Left lung (tissue), 10 donors: ENCODE data around the gene UBC. TPM values are rescaled to one million over a fixed set of nuclear protein-coding genes. Genes with fewer than 3 reads are reported as not detected.

Experiments used
- ATAC-seq: fragments of 200-7000 bp; cut with Tn5 transposase; one replicate; pipeline ENCODE4 v1.9.1; 2020; ENCODE audit warnings: moderate library complexity
- DNase-seq, 4 donors: peaks; one replicate each; pipeline ENCODE4 v3.0.0-alpha.2; 2013 to 2020
- H3K27ac ChIP-seq, 2 donors: fragments of 200-600 bp; sonication (generic) in 1 of 2; one replicate each; pipeline versions ENCODE4 v1.5.0 to v1.8.0; 2020 to 2021
- H3K27me3 ChIP-seq, 2 donors: fragments of 200-600 bp; sonication (generic) in 1 of 2; one replicate each; pipeline versions ENCODE4 v1.5.0 to v1.8.0; 2020 to 2021
- H3K36me3 ChIP-seq, 2 donors: fragments of 200-600 bp; sonication (generic) in 1 of 2; one replicate each; pipeline versions ENCODE4 v1.5.0 to v1.8.0; 2020 to 2021
- H3K4me1 ChIP-seq, 2 donors: fragments of 200-600 bp; one replicate each; pipeline ENCODE4 v1.8.0; 2021
- H3K4me3 ChIP-seq, 2 donors: fragments of 200-600 bp; sonication (generic) in 1 of 2; one replicate each; pipeline versions ENCODE4 v1.5.0 to v1.8.0; 2020 to 2021; ENCODE audit warnings: mild to moderate bottlenecking in 1 of 2
- H3K9me3 ChIP-seq, 2 donors: fragments of 200-600 bp; sonication (generic) in 1 of 2; one replicate each; pipeline versions ENCODE4 v1.5.0 to v1.8.0; 2020 to 2021
- intact Hi-C, 2 donors: fragments of 100-400 bp; cut with DNase I; formaldehyde crosslinking; loops; one replicate each; pipeline versions ENCODE4 v1.11.2 to v1.14.2; 2022
- polyA plus RNA-seq, 6 donors: library from polyadenylated mRNA; unstranded; fragments of 120-200 nt; gene quantifications; one replicate each; pipeline ENCODE4 v1.2.1, GENCODE V29; 2013; ENCODE audit not compliant: insufficient read length in 6 of 6
- total RNA-seq, 2 donors: library from RNA; stranded (reverse); fragmentation: NEBNext Ultra II Directional; extraction: Animal tissue kit (Norgen Biotek cat#: 25700); gene quantifications; one replicate each; pipeline ENCODE4 v1.2.1, GENCODE V29; 2021
- TF ChIP-seq, protein P1 (sequence below), 2 donors: fragments of 200-600 bp; sonication (generic) in 1 of 2; IDR thresholded peaks; one replicate each; pipeline versions ENCODE4 v1.5.0 to v1.8.0; 2021; ENCODE audit warnings: antibody characterized with exemption in 2 of 2
- donor health status: DM: no; HTN: yes; CAD: no.
- donor health status: DM: no; HTN: no; CAD: no.

UBC gene
- total and polyA plus RNA-seq, 8 donors, result 701 to 1,167 (median 908) TPM

DNA sequence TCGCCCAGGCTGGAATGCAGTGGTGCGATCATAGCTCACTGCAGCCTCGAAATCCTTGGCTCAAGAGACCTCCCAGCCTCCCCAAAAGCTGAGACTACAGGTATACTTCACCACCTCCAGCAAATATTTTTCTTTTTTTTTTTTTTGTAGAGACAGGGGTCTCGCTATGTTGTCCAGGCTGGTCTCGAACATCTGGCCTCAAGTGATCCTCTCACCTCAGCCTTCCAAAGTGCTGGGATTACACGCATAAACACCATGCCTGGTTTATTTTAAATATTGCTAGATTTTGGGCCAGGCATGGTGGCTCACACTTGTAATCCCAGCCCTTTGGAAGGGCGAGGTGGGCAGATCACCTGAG is 26.7 kb upstream of the UBC start:
- ATAC-seq, result no peak
- Histone ChIP-seq H3K9me3 (no peaks in the 10 kb centered on the region), H3K4me3 (peak overlapping the region in 1 of 2 donors; percentile 39), H3K36me3 (peaks cover 0 to 5% of the 10 kb centered on the region in 2 donors), H3K27ac (peak overlapping the region; percentile 91 to 93), H3K27me3 (no peaks in the 10 kb centered on the region), H3K4me1 (peaks cover 0 to 44% of the 10 kb centered on the region in 2 donors)
- intact Hi-C loops, result no loop called here
- no peak for DNase-seq
- TF ChIP-seq, protein P1, sequence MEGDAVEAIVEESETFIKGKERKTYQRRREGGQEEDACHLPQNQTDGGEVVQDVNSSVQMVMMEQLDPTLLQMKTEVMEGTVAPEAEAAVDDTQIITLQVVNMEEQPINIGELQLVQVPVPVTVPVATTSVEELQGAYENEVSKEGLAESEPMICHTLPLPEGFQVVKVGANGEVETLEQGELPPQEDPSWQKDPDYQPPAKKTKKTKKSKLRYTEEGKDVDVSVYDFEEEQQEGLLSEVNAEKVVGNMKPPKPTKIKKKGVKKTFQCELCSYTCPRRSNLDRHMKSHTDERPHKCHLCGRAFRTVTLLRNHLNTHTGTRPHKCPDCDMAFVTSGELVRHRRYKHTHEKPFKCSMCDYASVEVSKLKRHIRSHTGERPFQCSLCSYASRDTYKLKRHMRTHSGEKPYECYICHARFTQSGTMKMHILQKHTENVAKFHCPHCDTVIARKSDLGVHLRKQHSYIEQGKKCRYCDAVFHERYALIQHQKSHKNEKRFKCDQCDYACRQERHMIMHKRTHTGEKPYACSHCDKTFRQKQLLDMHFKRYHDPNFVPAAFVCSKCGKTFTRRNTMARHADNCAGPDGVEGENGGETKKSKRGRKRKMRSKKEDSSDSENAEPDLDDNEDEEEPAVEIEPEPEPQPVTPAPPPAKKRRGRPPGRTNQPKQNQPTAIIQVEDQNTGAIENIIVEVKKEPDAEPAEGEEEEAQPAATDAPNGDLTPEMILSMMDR (IDR thresholded peaks at IDR 0.05), result no peak

GRCh38 chr12:124940393-124941169 is 26.1 kb upstream of the UBC start:
- H3K4me3 ChIP-seq, result peak overlapping the region; percentile 30 to 39
- H3K4me1 ChIP-seq, result peaks cover 0 to 44% of the 10 kb centered on the region in 2 donors
- TF ChIP-seq, protein P1 (IDR thresholded peaks at IDR 0.05), result peak; percentile 93 to 96
- no peaks in the 10 kb centered on the region for H3K9me3 ChIP-seq
- peaks cover 0 to 5% of the 10 kb centered on the region in 2 donors for H3K36me3 ChIP-seq
- H3K27ac ChIP-seq, result peak overlapping the region; percentile 91 to 93
- peak; percentile 59 to 94 (median 88) for DNase-seq
- no peaks in the 10 kb centered on the region for H3K27me3 ChIP-seq
- ATAC-seq, result peak; percentile 84
- intact Hi-C loops, result no loop called here

DNA sequence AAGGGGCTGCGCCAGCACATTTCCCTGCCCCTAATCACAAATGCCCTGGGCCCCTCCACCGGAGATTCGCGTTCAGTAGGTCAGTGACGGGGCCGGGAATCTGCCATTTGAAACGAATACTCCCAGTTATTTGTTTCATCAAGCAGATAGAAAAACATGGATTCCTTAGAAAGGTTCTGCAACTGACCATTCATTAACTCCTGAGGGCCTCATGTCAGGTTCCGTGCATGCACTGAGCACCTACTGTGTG is 25.6 kb upstream of the UBC start:
- Histone ChIP-seq H3K9me3 (no peaks in the 10 kb centered on the region), H3K4me3 (peak overlapping the region; percentile 30 to 39), H3K36me3 (peaks cover 0 to 5% of the 10 kb centered on the region in 2 donors), H3K4me1 (peaks cover 0 to 44% of the 10 kb centered on the region in 2 donors), H3K27me3 (no peaks in the 10 kb centered on the region), H3K27ac (peak overlapping the region; percentile 91 to 93)
- intact Hi-C loops, result no loop called here
- DNase-seq (no peak), ATAC-seq (peak; percentile 4)
- TF ChIP-seq, protein P1 (IDR thresholded peaks at IDR 0.05), result no peak

DNA sequence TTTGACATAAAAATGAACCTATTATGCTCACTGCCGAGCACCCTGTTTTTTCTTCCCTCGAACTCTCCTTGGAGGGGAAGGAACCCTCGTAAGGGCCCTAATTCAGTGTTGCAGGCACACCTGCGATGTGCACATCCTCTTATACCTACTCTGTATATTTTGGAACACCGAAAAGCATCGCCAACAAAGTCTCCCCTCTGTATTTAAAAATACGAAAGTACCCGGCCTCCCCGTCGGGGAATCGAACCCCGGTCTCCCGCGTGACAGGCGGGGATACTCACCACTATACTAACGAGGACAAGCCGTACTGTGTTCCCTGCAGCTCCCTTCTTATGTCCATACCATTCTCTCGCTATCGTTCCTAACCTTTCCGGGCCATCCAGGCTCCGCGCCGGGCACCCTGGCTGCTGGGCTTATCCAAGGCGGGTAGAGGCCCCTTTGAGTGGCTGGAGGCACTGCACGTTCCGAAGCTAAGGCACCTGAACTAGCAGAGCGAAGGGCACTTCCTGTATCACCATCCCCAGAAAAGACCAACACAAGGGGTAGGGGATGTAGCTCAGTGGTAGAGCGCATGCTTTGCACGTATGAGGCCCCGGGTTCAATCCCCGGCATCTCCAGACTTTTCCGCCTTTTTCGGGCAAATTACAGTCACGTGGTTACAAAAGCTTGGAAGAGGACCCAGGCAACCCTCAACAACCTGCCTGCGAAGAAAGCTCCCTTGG is 25.1 kb upstream of the UBC start:
- TF ChIP-seq, protein P1 (IDR thresholded peaks at IDR 0.05), result no peak
- Histone ChIP-seq H3K9me3 (no peaks in the 10 kb centered on the region), H3K4me1 (peaks cover 0 to 44% of the 10 kb centered on the region in 2 donors), H3K36me3 (peaks cover 0 to 5% of the 10 kb centered on the region in 2 donors), H3K4me3 (peak overlapping the region; percentile 30 to 39), H3K27me3 (no peaks in the 10 kb centered on the region), H3K27ac (peak overlapping the region; percentile 91 to 93)
- ATAC-seq (peak; percentile 74), DNase-seq (peak; percentile 85 to 92 (median 90))
- intact Hi-C loops, result no loop called here

GRCh38 chr12:124939079-124939420 is 24.6 kb upstream of the UBC start:
- Histone ChIP-seq H3K4me1 (peaks cover 0 to 44% of the 10 kb centered on the region in 2 donors), H3K4me3 (peak overlapping the region; percentile 30 to 39), H3K27me3 (no peaks in the 10 kb centered on the region), H3K36me3 (peaks cover 0 to 5% of the 10 kb centered on the region in 2 donors), H3K27ac (peak overlapping the region; percentile 91 to 93), H3K9me3 (no peaks in the 10 kb centered on the region)
- intact Hi-C loops, result no loop called here
- ATAC-seq (peak; percentile 70), DNase-seq (peak in 3 of 4 donors; percentile 71 to 81 (median 76))
- TF ChIP-seq, protein P1 (IDR thresholded peaks at IDR 0.05), result peak in 1 of 2 donors; percentile 24
